ENCODE measurements around the gene SMNDC1.

Gene SMNDC1

DNA sequence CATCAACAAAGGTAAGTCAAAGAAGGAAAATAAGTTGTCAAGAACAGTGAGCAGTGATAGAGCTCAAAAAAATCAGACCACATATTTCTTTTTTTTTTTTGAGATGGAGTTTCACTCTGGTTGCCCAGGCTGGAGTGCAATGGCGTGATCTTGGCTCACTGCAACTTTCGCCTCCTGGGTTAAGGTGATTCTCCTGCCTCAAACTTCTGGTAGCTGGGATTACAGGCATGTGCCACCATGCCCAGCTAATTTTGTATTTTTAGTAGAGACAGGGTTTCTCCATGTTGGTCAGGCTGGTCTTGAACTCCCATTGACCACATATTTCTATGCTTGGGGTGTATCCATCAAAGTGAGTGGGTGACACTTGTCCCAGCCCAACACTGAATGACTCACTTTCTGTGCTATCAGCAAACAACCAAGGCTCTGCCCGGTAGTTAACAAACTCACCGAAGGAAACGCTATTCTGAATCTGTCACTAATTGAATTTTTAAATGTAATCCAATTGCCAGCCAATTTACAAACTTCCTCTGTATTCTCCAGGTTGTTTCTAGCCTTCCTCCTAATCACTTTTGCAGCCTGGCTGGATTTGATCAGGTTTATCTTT lies 19.6 kb upstream of the SMNDC1 start:
- Histone ChIP-seq H3K4me2 (ENCODE audit: low read depth, low read length, poor library complexity, severe bottlenecking) (no peak overlapping the region), H3K4me3 (ENCODE audit: low read length, poor library complexity, severe bottlenecking) (no peak overlapping the region), H4K20me1 (ENCODE audit: insufficient read depth, low read length, poor library complexity, severe bottlenecking) (no peaks in the 10 kb centered on the region), H3K27me3 (ENCODE audit: insufficient read depth, low read length, poor library complexity, severe bottlenecking) (peaks cover 8% of the 10 kb centered on the region), H3K79me2 (ENCODE audit: insufficient read depth, low read length) (no peaks in the 10 kb centered on the region), H3K9me3 (ENCODE audit: insufficient read depth, low read depth, low read length) (no peaks in the 10 kb centered on the region), H3K4me1 (ENCODE audit: insufficient read depth, low read length, poor library complexity, severe bottlenecking) (no peaks in the 10 kb centered on the region), H3K9ac (ENCODE audit: low read depth, low read length, poor library complexity, severe bottlenecking) (no peak overlapping the region), H2AFZ (ENCODE audit: low read length) (no peak overlapping the region), H3K9me2 (replicated peaks; ENCODE audit: low read depth, low read length) (no peaks in the 10 kb centered on the region), H3K36me3 (ENCODE audit: insufficient read depth, low read length) (no peaks in the 10 kb centered on the region), H3F3A (ENCODE audit: low read depth) (no peaks in the 10 kb centered on the region)
- TF ChIP-seq, protein P1, sequence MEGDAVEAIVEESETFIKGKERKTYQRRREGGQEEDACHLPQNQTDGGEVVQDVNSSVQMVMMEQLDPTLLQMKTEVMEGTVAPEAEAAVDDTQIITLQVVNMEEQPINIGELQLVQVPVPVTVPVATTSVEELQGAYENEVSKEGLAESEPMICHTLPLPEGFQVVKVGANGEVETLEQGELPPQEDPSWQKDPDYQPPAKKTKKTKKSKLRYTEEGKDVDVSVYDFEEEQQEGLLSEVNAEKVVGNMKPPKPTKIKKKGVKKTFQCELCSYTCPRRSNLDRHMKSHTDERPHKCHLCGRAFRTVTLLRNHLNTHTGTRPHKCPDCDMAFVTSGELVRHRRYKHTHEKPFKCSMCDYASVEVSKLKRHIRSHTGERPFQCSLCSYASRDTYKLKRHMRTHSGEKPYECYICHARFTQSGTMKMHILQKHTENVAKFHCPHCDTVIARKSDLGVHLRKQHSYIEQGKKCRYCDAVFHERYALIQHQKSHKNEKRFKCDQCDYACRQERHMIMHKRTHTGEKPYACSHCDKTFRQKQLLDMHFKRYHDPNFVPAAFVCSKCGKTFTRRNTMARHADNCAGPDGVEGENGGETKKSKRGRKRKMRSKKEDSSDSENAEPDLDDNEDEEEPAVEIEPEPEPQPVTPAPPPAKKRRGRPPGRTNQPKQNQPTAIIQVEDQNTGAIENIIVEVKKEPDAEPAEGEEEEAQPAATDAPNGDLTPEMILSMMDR (conservative IDR thresholded peaks at IDR 0.05; ENCODE audit: low read length), result no peak
- TF ChIP-seq EZH2phosphoT487 (IDR thresholded peaks at IDR 0.05; ENCODE audit: borderline replicate concordance), result no peak

DNA sequence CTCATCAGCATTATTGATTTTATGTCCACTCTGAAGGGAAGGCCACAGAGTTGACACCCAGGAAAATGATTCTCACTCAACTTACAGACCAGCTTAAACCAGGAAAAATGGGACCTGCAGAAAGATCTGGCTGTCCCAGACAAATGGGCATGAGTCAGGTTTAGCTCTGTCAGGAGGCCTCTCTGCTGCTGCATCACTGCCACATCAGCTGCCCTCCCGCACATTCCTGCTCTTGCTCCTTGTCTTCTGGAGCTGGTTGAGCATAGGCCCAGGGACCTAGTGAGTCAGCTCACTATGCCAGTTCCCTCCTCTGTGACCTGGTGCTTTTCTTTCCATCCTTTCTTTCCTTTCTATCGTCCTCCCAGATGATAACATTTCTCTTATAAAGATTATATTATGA lies 18.8 kb upstream of the SMNDC1 start:
- H3K36me3 ChIP-seq (ENCODE audit: insufficient read depth, low read length), result no peaks in the 10 kb centered on the region
- no peaks in the 10 kb centered on the region for H4K20me1 ChIP-seq (ENCODE audit: insufficient read depth, low read length, poor library complexity, severe bottlenecking)
- no peak overlapping the region for H3K4me3 ChIP-seq (ENCODE audit: low read length, poor library complexity, severe bottlenecking)
- TF ChIP-seq, protein P1 (conservative IDR thresholded peaks at IDR 0.05; ENCODE audit: low read length), result no peak
- TF ChIP-seq EZH2phosphoT487 (IDR thresholded peaks at IDR 0.05; ENCODE audit: borderline replicate concordance), result no peak
- no peaks in the 10 kb centered on the region for H3F3A ChIP-seq (ENCODE audit: low read depth)
- H3K9ac ChIP-seq (ENCODE audit: low read depth, low read length, poor library complexity, severe bottlenecking), result no peak overlapping the region
- no peaks in the 10 kb centered on the region for H3K9me3 ChIP-seq (ENCODE audit: insufficient read depth, low read depth, low read length)
- H3K4me1 ChIP-seq (ENCODE audit: insufficient read depth, low read length, poor library complexity, severe bottlenecking), result no peaks in the 10 kb centered on the region
- no peak overlapping the region for H2AFZ ChIP-seq (ENCODE audit: low read length)
- no peaks in the 10 kb centered on the region for H3K79me2 ChIP-seq (ENCODE audit: insufficient read depth, low read length)
- H3K9me2 ChIP-seq (replicated peaks; ENCODE audit: low read depth, low read length), result no peaks in the 10 kb centered on the region
- peaks cover 8% of the 10 kb centered on the region for H3K27me3 ChIP-seq (ENCODE audit: insufficient read depth, low read length, poor library complexity, severe bottlenecking)
- H3K4me2 ChIP-seq (ENCODE audit: low read depth, low read length, poor library complexity, severe bottlenecking), result no peak overlapping the region

DNA sequence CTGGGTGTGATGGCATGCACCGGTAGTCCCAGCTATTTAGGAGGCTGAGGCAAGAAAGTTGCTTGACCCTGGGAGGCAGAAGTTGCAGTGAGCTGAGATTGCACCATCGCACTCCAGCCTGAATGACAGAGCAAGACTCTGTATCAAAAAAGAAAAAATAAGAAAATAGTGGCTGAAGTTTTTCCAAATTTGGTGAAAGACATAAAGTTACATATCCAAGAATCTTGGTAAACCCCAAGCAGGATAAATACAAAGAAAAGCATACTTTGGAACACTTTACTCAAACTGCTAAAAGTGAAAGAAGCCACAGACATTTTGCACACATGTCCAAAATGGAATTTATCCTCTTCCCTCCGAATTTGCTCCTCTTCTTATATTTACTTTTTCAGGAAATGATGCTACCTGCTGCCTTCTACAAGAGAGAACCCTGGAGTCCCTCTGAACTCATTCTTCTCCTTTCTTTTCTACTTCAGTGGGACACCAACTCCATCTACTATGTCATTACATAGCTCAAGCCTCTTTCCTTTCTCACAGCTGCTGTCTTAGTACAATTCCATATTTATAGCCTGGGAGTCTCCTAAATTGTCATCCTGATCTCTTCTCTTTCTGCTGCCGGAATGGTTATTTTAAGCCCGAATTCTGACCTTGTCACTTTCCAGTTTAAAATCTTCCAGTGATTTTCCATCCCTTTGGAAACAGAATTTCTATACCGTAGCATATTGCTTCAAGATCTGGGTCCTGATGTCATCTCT lies 17.3 kb upstream of the SMNDC1 start:
- H3K9me3 ChIP-seq (ENCODE audit: insufficient read depth, low read depth, low read length), result no peaks in the 10 kb centered on the region
- no peak overlapping the region for H3K4me2 ChIP-seq (ENCODE audit: low read depth, low read length, poor library complexity, severe bottlenecking)
- peaks cover 8% of the 10 kb centered on the region for H3K27me3 ChIP-seq (ENCODE audit: insufficient read depth, low read length, poor library complexity, severe bottlenecking)
- no peaks in the 10 kb centered on the region for H4K20me1 ChIP-seq (ENCODE audit: insufficient read depth, low read length, poor library complexity, severe bottlenecking)
- H3K4me3 ChIP-seq (ENCODE audit: low read length, poor library complexity, severe bottlenecking), result no peak overlapping the region
- H3K9ac ChIP-seq (ENCODE audit: low read depth, low read length, poor library complexity, severe bottlenecking), result no peak overlapping the region
- H3K9me2 ChIP-seq (replicated peaks; ENCODE audit: low read depth, low read length), result no peaks in the 10 kb centered on the region
- H3K79me2 ChIP-seq (ENCODE audit: insufficient read depth, low read length), result no peaks in the 10 kb centered on the region
- no peaks in the 10 kb centered on the region for H3F3A ChIP-seq (ENCODE audit: low read depth)
- H2AFZ ChIP-seq (ENCODE audit: low read length), result no peak overlapping the region
- H3K4me1 ChIP-seq (ENCODE audit: insufficient read depth, low read length, poor library complexity, severe bottlenecking), result no peaks in the 10 kb centered on the region
- no peaks in the 10 kb centered on the region for H3K36me3 ChIP-seq (ENCODE audit: insufficient read depth, low read length)
- TF ChIP-seq, protein P1 (conservative IDR thresholded peaks at IDR 0.05; ENCODE audit: low read length), result no peak
- no peak for TF ChIP-seq EZH2phosphoT487 (IDR thresholded peaks at IDR 0.05; ENCODE audit: borderline replicate concordance)

Data from Loucy (cell line).